H9 (cell line): ENCODE data around the gene C10orf105. TPM values are rescaled to one million over a fixed set of nuclear protein-coding genes. Genes with fewer than 3 reads are reported as not detected.

ENCODE experiments used
- DNase-seq: peaks from one replicate; pipeline ENCODE4 v3.0.0-alpha.2; 2017
- H2AFZ ChIP-seq: one replicate; pipeline ENCODE4 v1.6.1; 2013; ENCODE audit warnings: mild to moderate bottlenecking, low read length, control low read depth, moderate library complexity
- H2AK5ac ChIP-seq: 2 replicates; pipeline ENCODE4 v1.6.1; 2013; ENCODE audit warnings: low read length, control low read depth, mixed read lengths; ENCODE audit not compliant: insufficient read length
- H2BK120ac ChIP-seq: one replicate; pipeline ENCODE4 v1.6.1; 2013; ENCODE audit warnings: low read depth, mild to moderate bottlenecking, low read length, control low read depth, inconsistent platforms; ENCODE audit not compliant: poor library complexity, severe bottlenecking
- H2BK12ac ChIP-seq: 2 replicates; pipeline ENCODE4 v1.6.1; 2013; ENCODE audit warnings: low read length, control low read depth, mixed read lengths, low read depth; ENCODE audit not compliant: insufficient read length
- H2BK15ac ChIP-seq: 2 replicates; pipeline ENCODE4 v1.6.1; 2013; ENCODE audit warnings: low read depth, low read length, control low read depth
- H2BK20ac ChIP-seq: one replicate; pipeline ENCODE4 v1.6.1; 2013; ENCODE audit warnings: low read depth, mild to moderate bottlenecking, low read length, control low read depth, inconsistent platforms; ENCODE audit not compliant: poor library complexity, severe bottlenecking
- H2BK5ac ChIP-seq: 2 replicates; pipeline ENCODE4 v1.6.1; 2013; ENCODE audit warnings: low read length, control low read depth, mixed read lengths; ENCODE audit not compliant: insufficient read length
- H3K14ac ChIP-seq: 2 replicates; pipeline ENCODE4 v1.6.1; 2013; ENCODE audit warnings: low read length, control low read depth; ENCODE audit not compliant: insufficient read depth
- H3K18ac ChIP-seq: 2 replicates; pipeline ENCODE4 v1.6.1; 2013; ENCODE audit warnings: low read depth, mild to moderate bottlenecking, mixed read lengths, low read length, control low read depth; ENCODE audit not compliant: insufficient read length
- H3K23ac ChIP-seq: 2 replicates; pipeline ENCODE4 v1.6.1; 2013; ENCODE audit warnings: low read length, control low read depth, mixed read lengths, low read depth; ENCODE audit not compliant: insufficient read length
- H3K23me2 ChIP-seq: 2 replicates; pipeline ENCODE4 v1.6.1; 2013; ENCODE audit warnings: low read depth, mild to moderate bottlenecking, mixed read lengths, low read length, control low read depth; ENCODE audit not compliant: insufficient read length, poor library complexity, severe bottlenecking
- H3K27ac ChIP-seq: 2 replicates; pipeline ENCODE4 v1.5.1; 2013; ENCODE audit warnings: low read length, control low read depth, mixed read lengths, low read depth; ENCODE audit not compliant: insufficient read length
- H3K27me3 ChIP-seq: 2 replicates; pipeline ENCODE4 v1.6.1; 2013; ENCODE audit warnings: low read length, control low read depth, inconsistent platforms; ENCODE audit not compliant: insufficient read depth
- H3K4ac ChIP-seq: 2 replicates; pipeline ENCODE4 v1.6.1; 2013; ENCODE audit warnings: low read depth, mild to moderate bottlenecking, control low read depth, inconsistent platforms, low read length, moderate library complexity
- H3K4me1 ChIP-seq: 2 replicates; pipeline ENCODE4 v1.6.1; 2013; ENCODE audit warnings: low read length, control low read depth, inconsistent platforms; ENCODE audit not compliant: insufficient read depth
- H3K4me2 ChIP-seq: 2 replicates; pipeline ENCODE4 v1.6.1; 2013; ENCODE audit warnings: low read length, control low read depth, mixed read lengths; ENCODE audit not compliant: insufficient read length, insufficient read depth
- H3K56ac ChIP-seq: 2 replicates; pipeline ENCODE4 v1.6.1; 2013; ENCODE audit warnings: low read depth, mild to moderate bottlenecking, mixed read lengths, low read length, control low read depth; ENCODE audit not compliant: insufficient read length
- H3K79me1 ChIP-seq: 2 replicates; pipeline ENCODE4 v1.6.1; 2013; ENCODE audit warnings: low read depth, mild to moderate bottlenecking, moderate library complexity, low read length, control low read depth, inconsistent platforms; ENCODE audit not compliant: insufficient read depth, poor library complexity, severe bottlenecking
- H3K79me2 ChIP-seq: 2 replicates; pipeline ENCODE4 v1.6.1; 2013; ENCODE audit warnings: low read length, control low read depth, inconsistent platforms; ENCODE audit not compliant: insufficient read depth
- H3K9ac ChIP-seq: 2 replicates; pipeline ENCODE4 v1.6.1; 2013; ENCODE audit warnings: low read length, control low read depth, mixed read lengths; ENCODE audit not compliant: insufficient read length; ENCODE audit errors: extremely low read depth
- H3K9me3 ChIP-seq: one replicate; pipeline ENCODE4 v1.6.1; 2013; ENCODE audit warnings: low read depth, low read length, inconsistent platforms; ENCODE audit not compliant: control insufficient read depth
- H3T11ph ChIP-seq: one replicate; pipeline ENCODE4 v1.6.1; 2013; ENCODE audit warnings: mild to moderate bottlenecking, low read length, control low read depth, inconsistent platforms
- H4K20me1 ChIP-seq: one replicate; pipeline ENCODE4 v1.6.1; 2013; ENCODE audit not compliant: control insufficient read depth, insufficient read length, insufficient read depth
- H4K5ac ChIP-seq: 2 replicates; pipeline ENCODE4 v1.6.1; 2013; ENCODE audit warnings: low read depth, mild to moderate bottlenecking, mixed read lengths, low read length, control low read depth; ENCODE audit not compliant: insufficient read length
- H4K8ac ChIP-seq: replicated peaks from 2 replicates; pipeline ENCODE4 v1.6.1; 2013; ENCODE audit warnings: low read length, control low read depth, mixed read lengths, low read depth; ENCODE audit not compliant: insufficient read length
- H4K91ac ChIP-seq: 2 replicates; pipeline ENCODE4 v1.6.1; 2013; ENCODE audit warnings: low read depth, mild to moderate bottlenecking, moderate library complexity, mixed read lengths, low read length, control low read depth; ENCODE audit not compliant: insufficient read length
- H3K27ac Mint-ChIP-seq, 3 experiments: 2 replicates in 2 of 3; 3 replicates in 1 of 3; pipeline ENCODE4 v1.8.0; 2020 to 2021; ENCODE audit warnings: mixed read lengths in 3 of 3, mild to moderate bottlenecking in 1 of 3, moderate library complexity in 1 of 3
- H3K27me3 Mint-ChIP-seq: 2 replicates; pipeline ENCODE4 v1.8.0; 2021; ENCODE audit warnings: low read depth, mild to moderate bottlenecking, moderate library complexity, mixed read lengths
- H3K36me3 Mint-ChIP-seq, 3 experiments: 2 replicates in 2 of 3; 3 replicates in 1 of 3; pipeline ENCODE4 v1.8.0; 2020 to 2021; ENCODE audit warnings: low read depth in 3 of 3, mixed read lengths in 3 of 3; ENCODE audit not compliant: insufficient read depth in 1 of 3
- H3K4me1 Mint-ChIP-seq, 2 experiments: 2 replicates each; pipeline ENCODE4 v1.8.0; 2020; ENCODE audit warnings: mixed read lengths in 2 of 2
- H3K4me3 Mint-ChIP-seq, 2 experiments: 2 replicates in 1 of 2; 3 replicates in 1 of 2; pipeline ENCODE4 v1.8.0; 2020 to 2021; ENCODE audit warnings: mild to moderate bottlenecking in 2 of 2, mixed read lengths in 2 of 2, moderate library complexity in 1 of 2
- H3K9me3 Mint-ChIP-seq, 2 experiments: 2 replicates in 1 of 2; 3 replicates in 1 of 2; pipeline ENCODE4 v1.8.0; 2020; ENCODE audit warnings: mild to moderate bottlenecking in 2 of 2, mixed read lengths in 2 of 2, moderate library complexity in 1 of 2
- WGBS: extraction: QIAGEN DNeasy Blood & Tissue Kit; methylation state at CpG from one replicate; pipeline ENCODE4 v1.1.7; 2013; ENCODE audit warnings: missing lambda C conversion rate, low lambda C conversion rate, mixed read lengths; ENCODE audit not compliant: insufficient read length; ENCODE audit errors: extremely low coverage; 5-methylcytosine and 5-hydroxymethylcytosine counted together
- total RNA-seq: library from RNA; stranded (reverse); gene quantifications from 2 replicates; pipeline ENCODE4 v1.2.1, GENCODE V29; 2021
- TF ChIP-seq, protein P1 (sequence below): fragments of 200-600 bp; sonication (generic); conservative IDR thresholded peaks from 3 replicates; pipeline ENCODE4 v1.8.0; 2021; ENCODE audit warnings: antibody characterized with exemption, mild to moderate bottlenecking

Gene C10orf105
- total RNA-seq, 1 experiment from 2014 or later = 0.26 TPM

GRCh38 chr10:71706216-71707121, 13.1 kb downstream of the C10orf105 start:
- no peaks in the 10 kb centered on the region for H3K27me3 ChIP-seq
- no peak for DNase-seq

More at GRCh38 chr10:71706216-71707121, 13.1 kb downstream of the C10orf105 start:
- Histone ChIP-seq H3K4me1 (no peaks in the 10 kb centered on the region), H2BK12ac (no peak overlapping the region), H2BK15ac (no peak overlapping the region), H4K8ac (no peak overlapping the region), H3T11ph (no peak overlapping the region), H2BK20ac (no peak overlapping the region), H2BK120ac (no peak overlapping the region), H2BK5ac (no peak overlapping the region), H3K14ac (no peak overlapping the region), H2AFZ (no peak overlapping the region), H3K79me2 (no peaks in the 10 kb centered on the region), H3K23ac (no peak overlapping the region), H4K20me1 (no peaks in the 10 kb centered on the region), H4K91ac (no peak overlapping the region), H3K18ac (no peak overlapping the region), H3K9me3 (no peaks in the 10 kb centered on the region), H3K56ac (no peak overlapping the region), H3K9ac (no peak overlapping the region), H3K4me2 (no peak overlapping the region), H4K5ac (no peak overlapping the region), H3K79me1 (no peaks in the 10 kb centered on the region), H3K23me2 (no peaks in the 10 kb centered on the region), H3K27ac (no peak overlapping the region), H2AK5ac (no peak overlapping the region), H3K4ac (no peak overlapping the region)
- Mint-ChIP-seq H3K4me3 (no peak overlapping the region), H3K36me3 (no peaks in the 10 kb centered on the region), H3K27me3 (peaks cover 14% of the 10 kb centered on the region), H3K4me1 (peaks cover 8 to 15% of the 10 kb centered on the region in 2 experiments), H3K9me3 (no peaks in the 10 kb centered on the region), H3K27ac (no peak overlapping the region)
- TF ChIP-seq, protein P1, sequence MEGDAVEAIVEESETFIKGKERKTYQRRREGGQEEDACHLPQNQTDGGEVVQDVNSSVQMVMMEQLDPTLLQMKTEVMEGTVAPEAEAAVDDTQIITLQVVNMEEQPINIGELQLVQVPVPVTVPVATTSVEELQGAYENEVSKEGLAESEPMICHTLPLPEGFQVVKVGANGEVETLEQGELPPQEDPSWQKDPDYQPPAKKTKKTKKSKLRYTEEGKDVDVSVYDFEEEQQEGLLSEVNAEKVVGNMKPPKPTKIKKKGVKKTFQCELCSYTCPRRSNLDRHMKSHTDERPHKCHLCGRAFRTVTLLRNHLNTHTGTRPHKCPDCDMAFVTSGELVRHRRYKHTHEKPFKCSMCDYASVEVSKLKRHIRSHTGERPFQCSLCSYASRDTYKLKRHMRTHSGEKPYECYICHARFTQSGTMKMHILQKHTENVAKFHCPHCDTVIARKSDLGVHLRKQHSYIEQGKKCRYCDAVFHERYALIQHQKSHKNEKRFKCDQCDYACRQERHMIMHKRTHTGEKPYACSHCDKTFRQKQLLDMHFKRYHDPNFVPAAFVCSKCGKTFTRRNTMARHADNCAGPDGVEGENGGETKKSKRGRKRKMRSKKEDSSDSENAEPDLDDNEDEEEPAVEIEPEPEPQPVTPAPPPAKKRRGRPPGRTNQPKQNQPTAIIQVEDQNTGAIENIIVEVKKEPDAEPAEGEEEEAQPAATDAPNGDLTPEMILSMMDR = no peak
- no CpG with 5 or more reads among the region's 35 CpGs for WGBS
